C4-2B (cell line): ENCODE data around the gene CLMP.
A peak's percentile ranks its signal among the peaks of the same experiment; 100 is the strongest.

ENCODE experiments used
- H3K27ac ChIP-seq: fragments of 450-650 bp; 2 replicates; pipeline ENCODE4 v1.5.1; 2017
- CTCF ChIP-seq: fragments of 450-650 bp; conservative IDR thresholded peaks from 2 replicates; pipeline ENCODE4 v1.5.1; 2017; ENCODE audit warnings: mild to moderate bottlenecking
- ZFX ChIP-seq: fragments of 450-650 bp; IDR thresholded peaks from 2 replicates; pipeline ENCODE4 v1.6.1; 2017

CLMP gene

GRCh38 chr11:123086305-123086704 is 108.7 kb downstream of the CLMP start:
- H3K27ac ChIP-seq = no peak overlapping the region
- no peak for TF ChIP-seq CTCF
- no peak for TF ChIP-seq ZFX

DNA sequence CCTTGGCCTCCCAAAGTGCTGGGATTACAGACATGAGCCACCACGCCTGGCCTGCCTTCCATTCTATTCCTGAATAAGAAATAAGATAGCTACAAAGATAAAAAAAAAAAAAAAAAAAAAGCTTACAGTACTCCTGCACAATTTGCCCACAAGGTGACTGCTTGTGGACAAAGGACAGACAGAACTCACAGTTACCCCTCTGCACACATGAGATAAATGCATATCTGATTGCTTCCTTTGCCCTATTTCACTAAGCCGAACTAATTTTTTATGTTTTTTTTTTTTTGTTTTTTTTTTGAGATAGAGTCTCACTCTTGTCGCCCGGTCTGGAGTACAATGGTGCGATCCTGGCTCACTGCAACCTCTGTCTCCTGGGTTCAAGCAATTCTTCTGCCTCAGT is 109.6 kb downstream of the CLMP start:
- TF ChIP-seq CTCF (no peak), ZFX (no peak)
- no peak overlapping the region; the same call in 1 of the 2 replicates for H3K27ac ChIP-seq

DNA sequence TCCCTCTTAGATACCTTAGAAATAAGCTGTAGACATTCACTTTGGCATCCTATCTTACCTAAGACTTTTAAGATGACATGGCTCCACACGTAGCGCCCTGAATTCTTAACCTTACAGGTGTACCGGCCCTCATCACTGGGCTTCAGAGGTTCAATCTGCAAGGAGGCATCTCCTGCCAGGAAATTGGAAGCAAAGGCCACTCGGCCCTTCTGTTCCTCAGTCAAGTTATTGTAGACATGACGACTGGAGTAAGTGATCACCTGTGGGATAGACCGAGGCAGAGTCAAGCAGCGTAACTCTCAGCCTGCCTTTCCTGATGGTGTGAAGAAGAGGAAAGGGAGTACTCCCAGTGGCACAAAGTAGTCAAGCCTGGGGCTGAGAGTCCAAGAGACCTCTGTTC is 110.6 kb downstream of the CLMP start:
- peak overlapping the region; percentile 68 for H3K27ac ChIP-seq
- TF ChIP-seq ZFX (no peak), CTCF (no peak)

DNA sequence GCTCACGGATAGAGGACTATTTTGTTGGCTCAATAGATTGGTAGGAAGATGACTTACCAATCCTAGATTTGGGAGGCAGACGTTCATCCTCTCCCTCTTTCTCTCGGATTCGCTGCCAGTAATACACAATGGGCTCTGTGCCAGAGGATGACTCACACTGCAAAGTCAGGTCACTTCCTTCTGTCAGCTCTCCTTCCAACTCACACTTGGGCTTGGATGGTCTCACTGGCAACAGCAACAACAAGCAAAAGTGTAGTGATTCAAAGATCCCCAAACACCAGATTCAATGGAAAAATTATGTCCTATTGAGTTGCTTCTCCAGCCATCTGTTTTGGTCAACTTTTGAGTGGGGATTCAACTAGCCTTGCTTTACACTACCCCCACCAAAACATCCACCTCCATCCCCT is 111.4 kb downstream of the CLMP start:
- no peak for TF ChIP-seq ZFX
- TF ChIP-seq CTCF = no peak
- H3K27ac ChIP-seq = peak overlapping the region; percentile 68; the same call in 1 of the 2 replicates

- TF ChIP-seq ZFX (no peak), CTCF (no peak)
- H3K27ac ChIP-seq = peak overlapping the region; percentile 90
These were observed 112.1 kb downstream of the CLMP start for GRCh38 chr11:123082977-123083376.

DNA sequence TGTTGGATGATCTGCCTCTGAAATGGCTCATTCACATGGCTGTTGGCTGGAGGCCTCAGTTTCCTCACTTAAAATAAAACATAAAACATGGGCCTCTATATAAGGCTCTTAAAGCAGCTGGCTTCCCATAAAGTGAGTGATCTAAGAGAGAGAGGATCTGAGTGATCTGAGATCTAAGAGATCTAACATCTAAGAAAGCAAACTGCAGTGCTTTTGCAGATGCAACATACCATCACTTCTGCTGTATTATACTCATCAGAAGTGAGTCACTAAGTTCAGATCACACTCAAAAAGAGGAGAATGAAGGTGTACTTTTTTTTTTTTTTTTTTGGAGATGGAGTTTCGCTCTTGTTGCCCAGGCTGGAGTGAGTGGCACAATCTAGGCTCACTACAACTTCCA is 115.0 kb downstream of the CLMP start:
- H3K27ac ChIP-seq = no peak overlapping the region
- TF ChIP-seq CTCF = no peak
- no peak for TF ChIP-seq ZFX

- no peak for TF ChIP-seq CTCF
- TF ChIP-seq ZFX = no peak
- no peak overlapping the region for H3K27ac ChIP-seq
These were observed 118.6 kb downstream of the CLMP start for GRCh38 chr11:123076484-123076883.
